H1 (cell line): ENCODE measurements around the gene CTAGE1.
"Not testable (repeated sequence)": the region's sequence is repeated elsewhere in the genome, so short reads cannot be mapped to it uniquely, and the experiment has no call there.

Experiments used
- CEBPB ChIP-seq: IDR thresholded peaks from 2 replicates; pipeline ENCODE4 v1.6.1; 2012; ENCODE audit warnings: low read depth, low read length
- JUND ChIP-seq: IDR thresholded peaks from 2 replicates; pipeline ENCODE4 v1.6.1; 2011; ENCODE audit warnings: mild to moderate bottlenecking, improper control_type of control experiment, low read length
- POLR2A ChIP-seq, 2 experiments: IDR thresholded peaks; 1 replicate in 1 of 2; 2 replicates in 1 of 2; pipeline ENCODE4 v1.6.1; 2011; ENCODE audit warnings: low read depth in 2 of 2, low read length in 2 of 2, mild to moderate bottlenecking in 2 of 2; ENCODE audit errors: control extremely low read depth in 1 of 2
- POLR2AphosphoS5 ChIP-seq: IDR thresholded peaks from 2 replicates; pipeline ENCODE4 v1.6.1; 2011; ENCODE audit warnings: low read depth, low read length
- RAD21 ChIP-seq, 2 experiments: IDR thresholded peaks in 1 of 2; conservative IDR thresholded peaks in 1 of 2; 2 replicates each; pipeline ENCODE4 v1.6.1; 2011; ENCODE audit warnings: low read depth in 2 of 2, low read length in 2 of 2, improper control_type of control experiment in 1 of 2, inconsistent platforms in 1 of 2, mild to moderate bottlenecking in 1 of 2, moderate library complexity in 1 of 2
- SIN3A ChIP-seq, 2 experiments: IDR thresholded peaks in 1 of 2; conservative IDR thresholded peaks in 1 of 2; 2 replicates each; pipeline ENCODE4 v1.6.1; 2011 to 2012; ENCODE audit warnings: low read length in 2 of 2, improper control_type of control experiment in 1 of 2, low read depth in 1 of 2, mild to moderate bottlenecking in 1 of 2
- TF ChIP-seq, protein P1 (sequence below): IDR thresholded peaks from 2 replicates; pipeline ENCODE4 v1.6.1; 2012; ENCODE audit warnings: low read length, inconsistent platforms
- TF ChIP-seq, protein P2 (sequence below), 3 experiments: IDR thresholded peaks; 1 replicate in 2 of 3; 2 replicates in 1 of 3; pipeline versions ENCODE4 v1.5.1 to v1.6.1; 2011; ENCODE audit warnings: low read length in 3 of 3, mild to moderate bottlenecking in 3 of 3, inconsistent platforms in 2 of 3, low read depth in 1 of 3, moderate library complexity in 1 of 3; ENCODE audit not compliant: insufficient read depth in 1 of 3; ENCODE audit errors: control extremely low read depth in 1 of 3

GRCh38 chr18:22449753-22450152, 32.0 kb upstream of the CTAGE1 start:
- TF ChIP-seq JUND; RAD21 (IDR thresholded peaks at IDR 0.05 in 1 of 2, conservative IDR thresholded peaks at IDR 0.05 in 1 of 2; ENCODE audit: low read depth in 2 of 2, low read length in 2 of 2); POLR2A (IDR thresholded peaks at IDR 0.05; ENCODE audit: control extremely low read depth in 1 of 2, low read depth in 2 of 2, low read length in 2 of 2); SIN3A (conservative IDR thresholded peaks at IDR 0.05 in 1 of 2, IDR thresholded peaks at IDR 0.05 in 1 of 2; ENCODE audit: low read depth in 1 of 2, low read length in 2 of 2); CEBPB; POLR2AphosphoS5: not testable (repeated sequence)
- TF ChIP-seq, protein P1, sequence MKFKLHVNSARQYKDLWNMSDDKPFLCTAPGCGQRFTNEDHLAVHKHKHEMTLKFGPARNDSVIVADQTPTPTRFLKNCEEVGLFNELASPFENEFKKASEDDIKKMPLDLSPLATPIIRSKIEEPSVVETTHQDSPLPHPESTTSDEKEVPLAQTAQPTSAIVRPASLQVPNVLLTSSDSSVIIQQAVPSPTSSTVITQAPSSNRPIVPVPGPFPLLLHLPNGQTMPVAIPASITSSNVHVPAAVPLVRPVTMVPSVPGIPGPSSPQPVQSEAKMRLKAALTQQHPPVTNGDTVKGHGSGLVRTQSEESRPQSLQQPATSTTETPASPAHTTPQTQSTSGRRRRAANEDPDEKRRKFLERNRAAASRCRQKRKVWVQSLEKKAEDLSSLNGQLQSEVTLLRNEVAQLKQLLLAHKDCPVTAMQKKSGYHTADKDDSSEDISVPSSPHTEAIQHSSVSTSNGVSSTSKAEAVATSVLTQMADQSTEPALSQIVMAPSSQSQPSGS: not testable (repeated sequence)
- TF ChIP-seq, protein P2, sequence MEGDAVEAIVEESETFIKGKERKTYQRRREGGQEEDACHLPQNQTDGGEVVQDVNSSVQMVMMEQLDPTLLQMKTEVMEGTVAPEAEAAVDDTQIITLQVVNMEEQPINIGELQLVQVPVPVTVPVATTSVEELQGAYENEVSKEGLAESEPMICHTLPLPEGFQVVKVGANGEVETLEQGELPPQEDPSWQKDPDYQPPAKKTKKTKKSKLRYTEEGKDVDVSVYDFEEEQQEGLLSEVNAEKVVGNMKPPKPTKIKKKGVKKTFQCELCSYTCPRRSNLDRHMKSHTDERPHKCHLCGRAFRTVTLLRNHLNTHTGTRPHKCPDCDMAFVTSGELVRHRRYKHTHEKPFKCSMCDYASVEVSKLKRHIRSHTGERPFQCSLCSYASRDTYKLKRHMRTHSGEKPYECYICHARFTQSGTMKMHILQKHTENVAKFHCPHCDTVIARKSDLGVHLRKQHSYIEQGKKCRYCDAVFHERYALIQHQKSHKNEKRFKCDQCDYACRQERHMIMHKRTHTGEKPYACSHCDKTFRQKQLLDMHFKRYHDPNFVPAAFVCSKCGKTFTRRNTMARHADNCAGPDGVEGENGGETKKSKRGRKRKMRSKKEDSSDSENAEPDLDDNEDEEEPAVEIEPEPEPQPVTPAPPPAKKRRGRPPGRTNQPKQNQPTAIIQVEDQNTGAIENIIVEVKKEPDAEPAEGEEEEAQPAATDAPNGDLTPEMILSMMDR (IDR thresholded peaks at IDR 0.05; ENCODE audit: control extremely low read depth in 1 of 3, insufficient read depth in 1 of 3, low read depth in 1 of 3, low read length in 3 of 3): not testable (repeated sequence)
